ENCODE data around the gene EHMT1.
A peak's percentile ranks its signal among the peaks of the same experiment; 100 is the strongest.
"Not testable (repeated sequence)": the region's sequence is repeated elsewhere in the genome, so short reads cannot be mapped to it uniquely, and the experiment has no call there.

The EHMT1 gene

GRCh38 chr9:137590469-137591383 lies 28.1 kb upstream of the EHMT1 start, which contains the start of gene ZMYND19:
Gene ZMYND19 (minus strand): TSS chr9:137590512. CDS start chr9:137590263, 249 bp downstream.
- DNase-seq (ENCODE audit: low spot score) (peak; percentile 99), FAIRE-seq (peak; percentile 85)

- FAIRE-seq = no peak
- no peak for DNase-seq (ENCODE audit: low spot score)
These were observed 26.0 kb upstream of the EHMT1 start for GRCh38 chr9:137592767-137593166.

- no peak for DNase-seq (ENCODE audit: low spot score)
- FAIRE-seq = no peak
These were observed 25.6 kb upstream of the EHMT1 start for GRCh38 chr9:137593176-137593575.

GRCh38 chr9:137596577-137596976 lies 22.2 kb upstream of the EHMT1 start:
- FAIRE-seq; DNase-seq (ENCODE audit: low spot score): not testable (repeated sequence)

DNA sequence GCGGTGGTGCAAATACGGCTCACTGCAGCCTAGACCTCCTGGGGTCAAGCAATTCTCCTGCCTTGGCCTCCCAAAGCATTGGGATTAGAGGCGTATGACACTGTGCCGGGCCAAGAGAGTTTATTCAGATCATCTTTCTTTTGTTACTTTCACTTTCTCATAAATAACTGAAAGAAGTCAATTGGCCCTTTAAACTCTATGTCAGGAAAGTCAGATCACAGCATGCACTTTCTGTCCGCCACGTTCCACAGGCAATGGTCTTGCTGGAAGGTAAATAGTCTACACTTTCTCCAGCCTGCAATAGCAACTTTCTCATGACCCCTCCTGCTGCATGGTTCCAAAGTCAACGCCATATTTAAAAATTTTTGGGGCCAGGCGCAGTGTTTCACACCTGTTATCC lies 19.9 kb upstream of the EHMT1 start:
- no peak for FAIRE-seq
- no peak for DNase-seq (ENCODE audit: low spot score)

DNA sequence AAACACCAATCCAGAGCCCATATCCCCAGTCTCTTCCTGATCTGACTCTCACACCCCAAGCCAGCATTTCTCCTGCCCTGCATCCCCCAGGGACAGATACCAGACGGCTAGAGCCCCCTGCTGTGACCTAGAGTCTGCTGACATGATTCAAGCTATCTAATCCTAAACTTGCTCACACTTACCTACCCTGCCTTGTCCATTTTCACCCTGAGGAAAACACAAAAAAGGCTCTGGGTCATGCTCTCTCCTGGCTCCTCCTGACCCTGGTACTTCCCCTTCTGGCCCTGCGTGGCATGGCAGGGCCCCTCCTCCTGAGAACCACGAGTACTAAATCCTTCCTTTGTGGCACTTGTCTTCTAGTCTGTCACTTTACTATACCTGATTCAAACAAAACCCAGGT lies 16.1 kb upstream of the EHMT1 start:
- DNase-seq (ENCODE audit: low spot score) = no peak
- FAIRE-seq = no peak

DNA sequence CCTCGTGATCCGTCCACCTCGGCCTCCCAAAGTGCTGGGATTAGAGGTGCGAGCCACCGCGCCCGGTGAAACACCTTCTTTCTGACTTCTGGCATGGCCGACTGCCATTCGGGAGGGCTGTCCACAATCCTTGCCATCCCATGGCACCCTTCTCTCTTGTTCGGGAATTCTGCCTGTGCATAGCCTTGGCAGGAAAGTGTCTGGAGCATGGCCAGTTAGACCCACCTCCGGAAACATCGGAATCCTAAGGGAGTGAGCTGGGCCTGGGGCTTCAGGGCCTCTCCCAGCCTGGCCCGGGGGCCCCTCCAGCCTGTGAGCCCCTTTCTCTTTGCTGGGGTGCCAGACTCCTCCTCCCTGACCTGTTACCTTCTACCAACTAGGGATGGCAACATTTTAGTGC lies 14.9 kb upstream of the EHMT1 start:
- FAIRE-seq (no peak), DNase-seq (ENCODE audit: low spot score) (no peak)

GRCh38 chr9:137604345-137605086 lies 14.3 kb upstream of the EHMT1 start:
- no peak for DNase-seq (ENCODE audit: low spot score)
- no peak for FAIRE-seq

GRCh38 chr9:137605121-137606004 lies 13.4 kb upstream of the EHMT1 start, which contains the start of gene ARRDC1:
Gene ARRDC1 (plus strand): TSS chr9:137605686. CDS start chr9:137605718, 32 bp downstream.
- DNase-seq (ENCODE audit: low spot score) (peak; percentile 97), FAIRE-seq (no peak)

GRCh38 chr9:137606005-137606621 lies 12.7 kb upstream of the EHMT1 start:
- FAIRE-seq = no peak
- DNase-seq (ENCODE audit: low spot score) = no peak

GRCh38 chr9:137606734-137607138 lies 12.1 kb upstream of the EHMT1 start:
- FAIRE-seq = no peak
- DNase-seq (ENCODE audit: low spot score) = no peak

DNA sequence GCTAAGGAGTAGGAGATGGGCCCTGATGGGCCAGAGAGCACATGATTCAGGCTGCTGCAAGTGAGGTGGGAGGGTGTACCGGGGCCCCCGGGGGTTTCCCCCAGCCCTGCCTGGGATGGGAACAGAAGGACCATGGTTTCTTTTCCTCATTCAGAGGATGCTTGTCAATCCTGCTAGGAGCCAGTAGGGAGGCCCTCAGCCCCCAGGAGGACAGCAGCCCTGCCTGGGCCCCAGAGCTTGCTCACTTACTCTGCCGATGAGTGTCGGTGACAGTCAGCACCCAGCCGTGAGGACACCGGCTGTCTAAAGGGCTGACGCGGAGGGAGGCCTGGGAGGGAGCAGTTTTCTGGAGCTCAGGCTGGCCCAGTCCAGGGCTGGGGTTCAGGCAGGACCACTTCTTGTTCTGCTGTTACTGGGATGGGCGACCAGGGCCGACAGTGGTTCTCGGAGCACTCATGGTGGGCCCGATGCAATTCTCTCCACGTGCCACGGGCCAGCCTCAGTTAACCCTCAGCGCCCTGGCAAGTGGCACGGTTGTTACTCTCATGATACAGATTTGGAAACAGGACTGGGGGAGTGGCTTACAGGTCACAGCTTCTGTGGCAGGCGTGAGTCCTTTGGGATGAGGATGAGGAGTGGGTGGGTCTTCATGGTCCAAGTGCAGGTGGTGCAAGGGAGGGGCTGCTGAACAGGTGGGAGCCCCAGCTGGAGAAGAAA lies 11.5 kb upstream of the EHMT1 start:
- no peak for FAIRE-seq
- DNase-seq (ENCODE audit: low spot score) = no peak

- DNase-seq (ENCODE audit: low spot score) = no peak
- FAIRE-seq = no peak
These were observed 7.9 kb upstream of the EHMT1 start for GRCh38 chr9:137610944-137611343.

GRCh38 chr9:137611623-137612609 lies 6.9 kb upstream of the EHMT1 start:
- FAIRE-seq (peak; percentile 96), DNase-seq (ENCODE audit: low spot score) (peak; percentile 86)

DNA sequence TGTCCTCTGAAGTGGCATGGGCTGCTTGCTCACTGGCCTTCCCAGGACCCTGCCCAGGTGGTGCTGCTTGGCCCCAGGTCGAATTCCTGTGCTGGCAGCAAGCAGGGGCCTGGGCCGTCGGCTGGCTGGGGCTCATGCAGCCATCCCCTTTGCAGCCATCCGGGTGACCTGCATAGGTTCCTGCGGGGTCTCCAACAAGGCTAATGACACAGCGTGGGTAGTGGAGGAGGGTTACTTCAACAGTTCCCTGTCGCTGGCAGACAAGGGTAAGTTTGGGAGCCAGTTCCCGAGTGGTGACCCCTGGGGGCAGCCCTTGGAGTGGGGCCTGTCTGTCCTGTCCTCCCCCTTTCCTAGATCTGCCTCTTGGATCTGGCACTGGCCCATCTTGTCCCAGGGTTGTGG lies 6.1 kb upstream of the EHMT1 start:
- no peak for DNase-seq (ENCODE audit: low spot score)
- FAIRE-seq = no peak

- FAIRE-seq = no peak
These were observed 5.5 kb upstream of the EHMT1 start for GRCh38 chr9:137613259-137613658.

GRCh38 chr9:137613738-137614523 lies 4.9 kb upstream of the EHMT1 start:
- DNase-seq (ENCODE audit: low spot score) (no peak), FAIRE-seq (no peak)

More at GRCh38 chr9:137613259-137613658, 5.5 kb upstream of the EHMT1 start:
- no peak for DNase-seq (ENCODE audit: low spot score)

Data from urothelium cell line (cell line).